Measurements from ENCODE around the gene CDH23.
A peak's percentile ranks its signal among the peaks of the same experiment; 100 is the strongest.

Gene CDH23

GRCh38 chr10:71369602-71370001, 27.1 kb upstream of the CDH23 start:
- no peak for DNase-seq (ENCODE audit: low spot score)

GRCh38 chr10:71370031-71370430, 26.7 kb upstream of the CDH23 start:
- no peak for DNase-seq (ENCODE audit: low spot score)

- no peak for DNase-seq (ENCODE audit: low spot score)
These were observed 25.0 kb upstream of the CDH23 start for GRCh38 chr10:71371750-71372166.

GRCh38 chr10:71372882-71373495, 23.7 kb upstream of the CDH23 start:
- DNase-seq (ENCODE audit: low spot score) = no peak

GRCh38 chr10:71374481-71375233, 22.1 kb upstream of the CDH23 start:
- no peak for DNase-seq (ENCODE audit: low spot score)

- DNase-seq (ENCODE audit: low spot score) = no peak
These were observed 20.8 kb upstream of the CDH23 start for GRCh38 chr10:71375952-71376351.

- no peak for DNase-seq (ENCODE audit: low spot score)
These were observed 18.2 kb upstream of the CDH23 start for GRCh38 chr10:71378336-71379117.

GRCh38 chr10:71379118-71379766, 17.5 kb upstream of the CDH23 start:
- no peak for DNase-seq (ENCODE audit: low spot score)

- DNase-seq (ENCODE audit: low spot score) = no peak
These were observed 15.9 kb upstream of the CDH23 start for GRCh38 chr10:71380841-71381240.

- no peak for DNase-seq (ENCODE audit: low spot score)
These were observed 15.1 kb upstream of the CDH23 start for GRCh38 chr10:71381611-71382010.

GRCh38 chr10:71382028-71382427, 14.7 kb upstream of the CDH23 start:
- no peak for DNase-seq (ENCODE audit: low spot score)

GRCh38 chr10:71382757-71383156, 14.0 kb upstream of the CDH23 start:
- no peak for DNase-seq (ENCODE audit: low spot score)

- DNase-seq (ENCODE audit: low spot score) = peak; percentile 63
These were observed 12.6 kb upstream of the CDH23 start for GRCh38 chr10:71383972-71384687.

GRCh38 chr10:71388171-71388570, 8.5 kb upstream of the CDH23 start:
- no peak for DNase-seq (ENCODE audit: low spot score)

- no peak for DNase-seq (ENCODE audit: low spot score)
These were observed 8.0 kb upstream of the CDH23 start for GRCh38 chr10:71388583-71389310.

GRCh38 chr10:71389768-71390460, 6.8 kb upstream of the CDH23 start:
- DNase-seq (ENCODE audit: low spot score) = no peak

GRCh38 chr10:71390461-71390835, 6.3 kb upstream of the CDH23 start:
- no peak for DNase-seq (ENCODE audit: low spot score)

- DNase-seq (ENCODE audit: low spot score) = no peak
These were observed 5.6 kb upstream of the CDH23 start for GRCh38 chr10:71390921-71391690.

GRCh38 chr10:71391701-71392100, 5.0 kb upstream of the CDH23 start:
- no peak for DNase-seq (ENCODE audit: low spot score)

GRCh38 chr10:71392292-71392691, 4.4 kb upstream of the CDH23 start:
- DNase-seq (ENCODE audit: low spot score) = no peak
